ENCODE data around the gene PLCD3.
"Not testable (repeated sequence)": the region's sequence is repeated elsewhere in the genome, so short reads cannot be mapped to it uniquely, and the experiment has no call there.

The PLCD3 gene

GRCh38 chr17:45127207-45127547 lies 5.1 kb downstream of the PLCD3 start:
- DNase-seq (ENCODE audit: low read depth, low spot score), result no peak
- TF ChIP-seq ZNF274 (IDR thresholded peaks at IDR 0.05; ENCODE audit: low read depth, low read length) (no peak), YY1 (IDR thresholded peaks at IDR 0.05; ENCODE audit: insufficient read depth, insufficient read length) (no peak), SUZ12 (IDR thresholded peaks at IDR 0.05; ENCODE audit: extremely low read depth, insufficient read depth, insufficient read length) (no peak)
- Histone ChIP-seq H3K36me3 (ENCODE audit: insufficient read depth, insufficient read length, low read length) (peaks cover 22% of the 10 kb centered on the region), H3K9ac (ENCODE audit: insufficient read length, low read depth) (peak overlapping the region; percentile 36), H3K9me3 (ENCODE audit: insufficient read depth, low read length) (no peaks in the 10 kb centered on the region), H3K27me3 (ENCODE audit: insufficient read depth, insufficient read length) (no peaks in the 10 kb centered on the region), H3K4me1 (ENCODE audit: insufficient read depth, insufficient read length) (peaks cover 47% of the 10 kb centered on the region), H3K4me3 (ENCODE audit: insufficient read length, low read depth) (no peak overlapping the region)

- no peaks in the 10 kb centered on the region for H3K27me3 ChIP-seq (ENCODE audit: insufficient read depth, insufficient read length)
- H3K9me3 ChIP-seq (ENCODE audit: insufficient read depth, low read length), result no peaks in the 10 kb centered on the region
- peaks cover 25% of the 10 kb centered on the region for H3K36me3 ChIP-seq (ENCODE audit: insufficient read depth, insufficient read length, low read length)
- no peak overlapping the region for H3K9ac ChIP-seq (ENCODE audit: insufficient read length, low read depth)
- TF ChIP-seq YY1 (IDR thresholded peaks at IDR 0.05; ENCODE audit: insufficient read depth, insufficient read length), result no peak
- no peak for TF ChIP-seq SUZ12 (IDR thresholded peaks at IDR 0.05; ENCODE audit: extremely low read depth, insufficient read depth, insufficient read length)
- no peak for TF ChIP-seq ZNF274 (IDR thresholded peaks at IDR 0.05; ENCODE audit: low read depth, low read length)
- peaks cover 50% of the 10 kb centered on the region for H3K4me1 ChIP-seq (ENCODE audit: insufficient read depth, insufficient read length)
- no peak overlapping the region for H3K4me3 ChIP-seq (ENCODE audit: insufficient read length, low read depth)
- no peak for DNase-seq (ENCODE audit: low read depth, low spot score)
Observed at GRCh38 chr17:45125509-45125908, 6.8 kb downstream of the PLCD3 start.

DNA sequence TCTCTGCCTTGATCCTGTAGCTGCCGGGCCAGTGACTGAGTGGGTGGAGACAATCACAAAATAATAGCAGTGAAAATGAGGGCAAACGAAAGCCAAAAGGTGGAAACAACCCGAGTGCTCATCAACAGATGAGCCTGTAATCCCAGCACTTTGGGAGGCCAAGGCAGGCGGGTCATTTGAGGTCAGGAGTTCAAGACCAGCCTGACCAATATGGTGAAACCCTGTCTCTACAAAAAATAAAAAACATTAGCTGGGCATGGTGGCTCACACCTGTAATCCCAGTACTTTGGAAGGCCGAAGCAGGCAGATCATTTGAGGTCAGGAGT lies 7.6 kb downstream of the PLCD3 start:
- DNase-seq (ENCODE audit: low read depth, low spot score); H3K9ac ChIP-seq (ENCODE audit: insufficient read length, low read depth): not testable (repeated sequence)
- H3K4me1 ChIP-seq (ENCODE audit: insufficient read depth, insufficient read length), result peaks cover 46% of the 10 kb centered on the region

DNA sequence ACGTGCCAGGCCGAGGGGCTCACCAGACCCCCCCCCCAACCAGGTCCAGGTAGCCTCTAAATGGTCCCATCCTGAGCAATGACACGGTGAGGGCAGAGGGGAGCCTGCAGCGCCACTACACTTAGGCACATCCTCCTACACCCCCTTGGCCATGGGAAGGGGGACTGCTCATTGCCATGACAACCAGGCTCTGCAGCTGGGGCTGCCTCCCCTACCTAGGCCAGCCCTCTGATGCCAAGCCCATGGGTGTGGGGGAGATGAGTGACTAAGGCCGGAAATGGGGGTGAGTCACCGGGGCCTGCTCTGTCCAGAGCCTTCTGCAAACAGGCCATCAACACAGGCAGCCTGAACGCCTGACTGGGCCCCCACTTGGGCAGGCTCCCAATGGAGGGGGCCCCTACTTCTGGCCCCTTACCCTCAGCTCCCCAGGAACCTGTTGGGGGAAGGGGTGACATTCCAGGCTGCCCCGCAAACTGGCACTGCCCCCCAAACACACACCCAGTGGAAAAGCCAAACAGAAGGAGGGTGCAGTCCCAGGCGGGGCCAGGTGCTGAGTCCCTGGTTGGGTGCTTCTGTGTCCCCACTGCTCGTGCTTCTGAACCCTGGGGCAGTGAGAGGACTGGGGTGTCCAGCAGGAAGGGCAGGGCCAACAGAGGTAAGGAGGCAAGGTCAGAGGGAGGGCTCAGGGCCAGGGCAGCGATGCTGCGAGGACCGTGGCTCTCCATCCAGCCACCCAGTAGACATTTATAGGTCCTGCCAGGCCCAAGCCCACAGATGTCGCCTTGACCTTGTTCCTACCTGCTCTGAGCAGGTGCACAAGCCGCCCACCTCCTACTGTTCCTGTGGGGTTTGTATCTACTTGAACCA lies 8.2 kb downstream of the PLCD3 start:
- Histone ChIP-seq H3K9ac (ENCODE audit: insufficient read length, low read depth) (no peak overlapping the region), H3K36me3 (ENCODE audit: insufficient read depth, insufficient read length, low read length) (peaks cover 37% of the 10 kb centered on the region), H3K4me3 (ENCODE audit: insufficient read length, low read depth) (no peak overlapping the region), H3K4me1 (ENCODE audit: insufficient read depth, insufficient read length) (peaks cover 42% of the 10 kb centered on the region), H3K9me3 (ENCODE audit: insufficient read depth, low read length) (no peaks in the 10 kb centered on the region), H3K27me3 (ENCODE audit: insufficient read depth, insufficient read length) (no peaks in the 10 kb centered on the region)
- DNase-seq (ENCODE audit: low read depth, low spot score), result peak; percentile 22
- no peak for TF ChIP-seq SUZ12 (IDR thresholded peaks at IDR 0.05; ENCODE audit: extremely low read depth, insufficient read depth, insufficient read length)
- no peak for TF ChIP-seq ZNF274 (IDR thresholded peaks at IDR 0.05; ENCODE audit: low read depth, low read length)
- TF ChIP-seq YY1 (IDR thresholded peaks at IDR 0.05; ENCODE audit: insufficient read depth, insufficient read length), result no peak

More for the DNA sequence above, 7.6 kb downstream of the PLCD3 start:
- peaks cover 32% of the 10 kb centered on the region for H3K36me3 ChIP-seq (ENCODE audit: insufficient read depth, insufficient read length, low read length)
- H3K4me3 ChIP-seq (ENCODE audit: insufficient read length, low read depth); H3K27me3 ChIP-seq (ENCODE audit: insufficient read depth, insufficient read length); H3K9me3 ChIP-seq (ENCODE audit: insufficient read depth, low read length): not testable (repeated sequence)

DNA sequence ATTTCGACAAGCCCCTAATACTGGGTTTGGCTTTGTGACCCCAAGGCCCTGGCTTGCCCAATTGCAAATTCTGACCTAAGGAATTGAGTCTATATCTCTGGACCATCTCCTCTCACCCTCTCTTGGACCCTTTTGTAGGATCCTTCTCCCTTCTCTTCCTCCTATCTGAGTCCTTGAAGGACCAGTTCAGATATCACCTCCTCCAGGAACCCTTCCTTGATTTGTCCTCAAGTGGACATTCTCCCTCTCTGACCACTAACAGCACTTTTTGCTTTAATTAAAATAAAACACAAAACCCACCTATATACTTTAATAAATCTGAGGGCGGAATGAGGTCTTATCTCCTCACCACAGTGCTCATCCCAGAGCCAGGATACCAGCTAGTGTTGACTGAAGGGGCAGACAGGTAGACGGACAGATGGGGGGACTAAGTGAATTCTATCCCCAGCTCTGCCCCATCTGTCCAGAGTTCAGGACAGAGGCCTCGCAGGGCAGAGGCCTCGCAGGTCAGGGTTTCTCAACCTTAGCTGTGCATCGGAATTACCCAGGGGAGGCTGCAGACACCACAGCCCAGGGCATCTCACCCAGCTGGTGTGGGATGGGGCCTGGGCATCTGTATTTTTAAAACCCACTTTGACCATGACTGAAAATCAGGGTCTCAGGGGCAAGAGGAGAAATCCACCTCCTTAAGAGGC lies 9.1 kb downstream of the PLCD3 start:
- Histone ChIP-seq H3K4me3 (ENCODE audit: insufficient read length, low read depth) (no peak overlapping the region), H3K9me3 (ENCODE audit: insufficient read depth, low read length) (no peaks in the 10 kb centered on the region), H3K36me3 (ENCODE audit: insufficient read depth, insufficient read length, low read length) (peaks cover 37% of the 10 kb centered on the region), H3K27me3 (ENCODE audit: insufficient read depth, insufficient read length) (no peaks in the 10 kb centered on the region), H3K4me1 (ENCODE audit: insufficient read depth, insufficient read length) (peaks cover 37% of the 10 kb centered on the region), H3K9ac (ENCODE audit: insufficient read length, low read depth) (no peak overlapping the region)
- TF ChIP-seq YY1 (IDR thresholded peaks at IDR 0.05; ENCODE audit: insufficient read depth, insufficient read length) (no peak), SUZ12 (IDR thresholded peaks at IDR 0.05; ENCODE audit: extremely low read depth, insufficient read depth, insufficient read length) (no peak), ZNF274 (IDR thresholded peaks at IDR 0.05; ENCODE audit: low read depth, low read length) (no peak)
- DNase-seq (ENCODE audit: low read depth, low spot score), result no peak

- H3K4me1 ChIP-seq (ENCODE audit: insufficient read depth, insufficient read length), result peaks cover 27% of the 10 kb centered on the region
- H3K36me3 ChIP-seq (ENCODE audit: insufficient read depth, insufficient read length, low read length), result peaks cover 37% of the 10 kb centered on the region
- no peaks in the 10 kb centered on the region for H3K9me3 ChIP-seq (ENCODE audit: insufficient read depth, low read length)
- DNase-seq (ENCODE audit: low read depth, low spot score), result no peak
- no peak overlapping the region for H3K4me3 ChIP-seq (ENCODE audit: insufficient read length, low read depth)
- H3K9ac ChIP-seq (ENCODE audit: insufficient read length, low read depth), result no peak overlapping the region
- no peaks in the 10 kb centered on the region for H3K27me3 ChIP-seq (ENCODE audit: insufficient read depth, insufficient read length)
- TF ChIP-seq SUZ12 (IDR thresholded peaks at IDR 0.05; ENCODE audit: extremely low read depth, insufficient read depth, insufficient read length) (no peak), ZNF274 (IDR thresholded peaks at IDR 0.05; ENCODE audit: low read depth, low read length) (no peak), YY1 (IDR thresholded peaks at IDR 0.05; ENCODE audit: insufficient read depth, insufficient read length) (no peak)
Observed at GRCh38 chr17:45121055-45121454, 11.3 kb downstream of the PLCD3 start.

DNA sequence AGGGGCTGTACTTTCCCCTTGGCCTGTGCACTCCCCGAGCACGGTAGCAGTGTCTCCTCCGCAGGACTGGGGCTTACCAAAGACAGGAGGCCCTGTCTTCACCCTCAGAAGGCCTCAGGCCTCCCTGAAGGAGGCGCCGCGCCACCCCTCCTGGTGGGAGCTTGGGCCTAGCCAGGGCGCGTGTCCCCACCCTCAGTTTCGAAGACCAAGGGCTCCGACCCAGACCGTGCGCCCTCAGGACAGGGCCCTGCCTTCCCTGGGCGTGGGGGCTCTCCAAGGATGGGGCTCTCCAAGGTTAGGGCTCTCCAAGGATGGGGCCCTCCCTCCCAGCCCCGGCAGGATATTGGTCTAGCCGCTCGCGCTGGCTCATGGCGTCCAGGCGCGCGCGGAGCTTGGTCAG lies 11.8 kb downstream of the PLCD3 start:
- H3K9ac ChIP-seq (ENCODE audit: insufficient read length, low read depth), result no peak overlapping the region
- no peaks in the 10 kb centered on the region for H3K9me3 ChIP-seq (ENCODE audit: insufficient read depth, low read length)
- TF ChIP-seq SUZ12 (IDR thresholded peaks at IDR 0.05; ENCODE audit: extremely low read depth, insufficient read depth, insufficient read length), result no peak
- TF ChIP-seq ZNF274 (IDR thresholded peaks at IDR 0.05; ENCODE audit: low read depth, low read length), result no peak
- TF ChIP-seq YY1 (IDR thresholded peaks at IDR 0.05; ENCODE audit: insufficient read depth, insufficient read length), result no peak
- H3K4me1 ChIP-seq (ENCODE audit: insufficient read depth, insufficient read length), result peaks cover 27% of the 10 kb centered on the region
- no peak overlapping the region for H3K4me3 ChIP-seq (ENCODE audit: insufficient read length, low read depth)
- peaks cover 37% of the 10 kb centered on the region for H3K36me3 ChIP-seq (ENCODE audit: insufficient read depth, insufficient read length, low read length)
- no peaks in the 10 kb centered on the region for H3K27me3 ChIP-seq (ENCODE audit: insufficient read depth, insufficient read length)
- no peak for DNase-seq (ENCODE audit: low read depth, low spot score)

Measured in NT2/D1 (cell line).